GM10248 (cell line): ENCODE data around the gene RICTOR.

ENCODE experiments used
- CTCF ChIA-PET: fragments of 300-600 bp; sonication (Branson Sonifier 250); formaldehyde crosslinking; extraction: SDS; loops from one replicate; lab custom pipeline; 2021; ENCODE audit warnings: antibody characterized with exemption; lab: Yijun Ruan, JAX
- POLR2A ChIA-PET: fragments of 350-650 bp; sonication (Branson Sonifier 250); formaldehyde crosslinking; extraction: SDS; loops from one replicate; lab custom pipeline; 2020; ENCODE audit warnings: antibody characterized with exemption; lab: Yijun Ruan, JAX
- DNase-seq: peaks from one replicate; pipeline ENCODE4 v3.0.0; 2012; ENCODE audit errors: extremely low spot score
- CTCF ChIP-seq: IDR thresholded peaks from 2 replicates; pipeline ENCODE4 v1.5.1; 2012; ENCODE audit warnings: mild to moderate bottlenecking, low read depth; ENCODE audit errors: extremely low read depth, missing control alignments, control extremely low read depth

RICTOR gene

DNA sequence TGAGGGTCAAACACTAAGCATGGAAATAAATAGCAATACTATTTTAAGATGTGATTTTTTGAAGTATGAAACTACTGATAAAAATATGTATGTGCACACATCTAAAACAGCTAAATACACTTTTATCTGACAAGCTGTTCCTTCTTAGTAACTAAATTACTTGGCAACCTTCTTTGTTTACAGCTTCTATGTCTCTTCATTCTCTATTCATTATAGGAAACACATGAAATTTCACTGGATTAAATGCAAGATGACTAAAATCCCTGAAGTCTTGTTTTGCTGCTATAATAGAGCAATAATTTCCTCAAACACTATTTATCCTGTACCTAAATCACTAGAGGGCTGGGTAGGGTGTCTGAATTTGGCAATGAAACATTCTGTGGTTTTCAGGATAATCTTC, 11.7 kb downstream of the RICTOR start:
- no peak for DNase-seq
- CTCF ChIA-PET = interaction anchor here (1.2 kb wide), 1 partner anchor 9 kb away, joined by 3 read pairs; no protein-coding TSS in a partner anchor
- POLR2A ChIA-PET = no interaction called here
- no peak for TF ChIP-seq CTCF

- TF ChIP-seq CTCF = no peak
- DNase-seq = no peak
- POLR2A ChIA-PET = no interaction called here
- CTCF ChIA-PET = interaction anchor here (1.2 kb wide), 1 partner anchor 10 kb away, joined by 3 read pairs; no protein-coding TSS in a partner anchor
These were observed 12.1 kb downstream of the RICTOR start for GRCh38 chr5:39062104-39062503.

DNA sequence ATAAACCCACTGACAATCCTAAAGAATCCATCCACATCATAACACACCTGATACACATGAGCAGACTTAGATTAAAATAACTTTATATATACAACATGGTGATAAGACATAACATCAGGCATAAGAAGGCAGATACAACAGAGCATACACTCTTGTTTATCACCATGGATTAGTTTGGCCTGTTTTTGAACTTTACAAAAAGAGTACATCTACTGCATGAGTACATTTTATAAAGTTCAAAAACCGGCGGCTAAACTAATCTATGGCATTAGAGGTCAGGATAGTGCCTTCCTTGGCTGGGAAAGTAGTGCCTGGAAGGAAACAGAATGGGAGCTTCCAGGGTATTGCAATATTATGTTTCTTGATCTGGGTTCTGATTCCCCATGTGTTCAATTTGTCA, 15.1 kb downstream of the RICTOR start:
- POLR2A ChIA-PET = no interaction called here
- no peak for DNase-seq
- TF ChIP-seq CTCF = no peak
- CTCF ChIA-PET = no interaction called here

- peak; percentile 32 for DNase-seq
- ChIA-PET CTCF (no interaction called here), POLR2A (no interaction called here)
- TF ChIP-seq CTCF = no peak
These were observed 15.8 kb downstream of the RICTOR start for GRCh38 chr5:39058178-39058921.

GRCh38 chr5:39057734-39058133, 16.5 kb downstream of the RICTOR start:
- TF ChIP-seq CTCF = no peak
- ChIA-PET POLR2A (no interaction called here), CTCF (no interaction called here)
- no peak for DNase-seq

DNA sequence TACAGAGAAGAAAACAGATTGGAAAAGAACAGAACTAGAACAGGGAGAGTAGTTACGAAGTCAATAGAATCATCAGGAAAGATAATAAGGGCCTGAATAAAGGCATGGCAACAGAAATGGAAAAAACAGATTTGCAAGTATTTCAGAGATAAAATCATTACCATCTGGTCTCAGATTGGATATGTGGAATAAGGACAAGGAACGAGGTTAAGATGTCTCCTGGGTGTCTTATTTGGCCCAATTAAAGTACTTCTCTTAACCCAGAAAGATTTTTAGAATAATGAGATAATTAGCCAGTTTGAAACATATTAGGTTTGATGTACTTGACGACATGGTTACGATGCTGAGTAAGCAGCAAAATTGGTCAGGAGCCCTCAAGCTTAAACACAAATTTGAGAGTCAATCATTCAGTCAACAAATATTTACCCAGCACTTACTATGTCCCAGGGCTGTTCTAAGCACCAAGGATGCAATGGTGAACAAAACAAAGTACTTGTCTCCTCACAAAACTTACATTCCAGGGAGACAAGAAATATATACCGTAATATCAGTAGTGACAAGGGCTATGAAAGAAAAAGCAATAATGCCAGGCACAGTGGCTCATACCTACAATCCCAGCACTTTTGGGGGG, 18.3 kb downstream of the RICTOR start:
- DNase-seq = no peak
- no peak for TF ChIP-seq CTCF
- ChIA-PET POLR2A (no interaction called here), CTCF (no interaction called here)
